Uterus (tissue), 2 donors: ENCODE measurements around the gene JTB.

Experiments used
- CTCF ChIP-seq, 4 experiments: fragments of 200-600 bp in 2 of 4; fragments of 450-650 bp in 2 of 4; sonication (generic) in 2 of 4; IDR thresholded peaks; one replicate each; pipeline ENCODE4 v1.5.1; 2016 to 2019; ENCODE audit warnings: antibody characterized with exemption in 4 of 4, mild to moderate bottlenecking in 2 of 4, moderate library complexity in 1 of 4
- POLR2A ChIP-seq, 2 donors: fragments of 450-650 bp; IDR thresholded peaks; one replicate each; pipeline ENCODE4 v1.6.1; 2016; ENCODE audit warnings: antibody characterized with exemption in 2 of 2, mild to moderate bottlenecking in 1 of 2, moderate library complexity in 1 of 2

GRCh38 chr1:153946622-153947241 is 30.7 kb downstream of the JTB start, which contains the start of gene DENND4B:
- TF ChIP-seq CTCF (IDR thresholded peaks at IDR 0.05) (peak; percentile 93 to 99 (median 96)), POLR2A (IDR thresholded peaks at IDR 0.05) (no peak)
